Activated naive CD8-positive, alpha-beta T cell treated with anti-CD3 and anti-CD28 coated beads for 36 hours (primary cell): ENCODE data around the gene SIGMAR1. TPM values are rescaled to one million over a fixed set of nuclear protein-coding genes. Genes with fewer than 3 reads are reported as not detected.

Source experiments
- DNase-seq: peaks from one replicate; pipeline ENCODE4 v3.0.0; 2021
- H3K27ac Mint-ChIP-seq: one replicate; pipeline ENCODE4 v1.8.0; 2022; ENCODE audit warnings: mild to moderate bottlenecking, moderate library complexity, mixed read lengths
- H3K27me3 Mint-ChIP-seq: one replicate; pipeline ENCODE4 v1.8.0; 2022; ENCODE audit warnings: mild to moderate bottlenecking, mixed read lengths
- H3K36me3 Mint-ChIP-seq: one replicate; pipeline ENCODE4 v1.8.0; 2021; ENCODE audit warnings: mild to moderate bottlenecking, mixed read lengths
- H3K4me1 Mint-ChIP-seq: one replicate; pipeline ENCODE4 v1.8.0; 2021; ENCODE audit warnings: mixed read lengths
- H3K4me3 Mint-ChIP-seq: one replicate; pipeline ENCODE4 v1.8.0; 2022; ENCODE audit warnings: mild to moderate bottlenecking, moderate library complexity, mixed read lengths
- H3K9me3 Mint-ChIP-seq: one replicate; pipeline ENCODE4 v1.8.0; 2022; ENCODE audit warnings: mixed read lengths
- total RNA-seq, 2 experiments: library from RNA; stranded (reverse); gene quantifications; one replicate each; pipeline ENCODE4 v1.2.3, GENCODE V29; 2021

The SIGMAR1 gene
- total RNA-seq, result 100 to 1,000 TPM; 111 to 113 TPM

DNA sequence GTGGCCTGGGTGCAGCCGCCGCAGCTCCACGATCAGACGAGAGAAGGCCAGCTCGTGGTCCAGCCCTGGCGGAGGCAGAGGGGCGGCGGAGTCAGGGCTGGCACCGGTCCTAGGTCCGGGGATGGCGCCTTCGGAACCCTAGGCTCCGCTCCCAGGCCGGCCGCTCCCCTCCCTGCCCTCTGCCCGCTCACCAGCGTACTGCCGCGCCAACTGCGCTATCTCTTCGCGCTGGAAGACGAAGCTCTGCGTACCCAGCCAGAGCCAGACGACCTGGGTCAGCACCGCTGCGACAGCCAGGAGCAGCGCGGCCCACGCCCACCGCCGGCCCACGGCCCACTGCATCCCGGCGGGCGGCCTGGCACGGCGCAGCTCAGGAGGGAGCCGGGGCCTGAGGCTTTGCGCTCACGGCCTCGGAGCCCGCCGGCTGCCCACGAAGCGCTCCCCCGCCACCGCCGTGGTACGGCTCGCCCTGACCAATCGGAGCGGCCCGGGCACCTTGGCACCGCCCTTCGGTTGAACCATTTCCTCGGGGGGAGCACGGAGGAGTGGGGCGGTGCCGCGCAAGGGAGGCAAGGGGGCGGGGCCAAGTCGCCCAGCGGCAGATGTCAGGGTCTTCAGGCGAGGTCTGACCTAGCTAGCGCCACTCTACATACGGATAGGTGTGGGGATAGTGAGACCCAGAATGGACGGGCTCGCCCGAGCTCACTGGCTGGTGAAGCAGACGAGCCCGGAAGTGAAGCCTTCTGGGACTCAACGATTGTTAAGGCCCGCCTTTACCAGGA, at the start of gene SIGMAR1:
Gene SIGMAR1, minus strand, starts transcription at position 432 of the 782 bp plus-strand sequence. Its CDS starts 90 bp downstream, at position 342.
- H3K9me3 Mint-ChIP-seq, result no peaks in the 10 kb centered on the region
- peak; percentile 97 for DNase-seq
- H3K4me3 Mint-ChIP-seq, result peak within 1 kb of the TSS; percentile 97
- H3K4me1 Mint-ChIP-seq, result peaks cover 30% of the 10 kb centered on the region
- peak within 1 kb of the TSS; percentile 93 for H3K27ac Mint-ChIP-seq
- H3K27me3 Mint-ChIP-seq, result no peaks in the 10 kb centered on the region
- peaks cover 23% of the 10 kb centered on the region for H3K36me3 Mint-ChIP-seq

DNA sequence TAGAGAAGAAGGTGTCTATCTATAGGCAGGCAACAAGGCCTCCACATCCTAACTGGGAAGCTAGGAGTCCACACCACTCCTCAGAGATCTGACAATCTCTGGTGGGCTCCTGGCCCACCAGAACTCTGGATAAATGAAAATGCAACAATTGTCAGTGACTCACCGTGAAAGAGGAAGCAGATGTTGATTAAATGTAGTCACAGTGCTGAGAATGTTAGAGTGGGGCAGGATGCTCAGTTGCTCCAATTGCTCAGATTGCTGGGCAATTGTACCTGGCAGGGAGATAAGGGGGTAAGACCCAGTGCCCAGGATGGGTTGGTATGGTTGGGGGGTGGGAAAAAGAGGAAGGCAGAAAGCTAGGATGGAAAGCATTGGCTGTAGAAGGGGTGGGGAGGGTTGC, 49.1 kb upstream of the SIGMAR1 start:
- Mint-ChIP-seq H3K9me3 (no peaks in the 10 kb centered on the region), H3K27ac (no peak overlapping the region), H3K36me3 (no peaks in the 10 kb centered on the region), H3K4me3 (no peak overlapping the region), H3K4me1 (peaks cover 2% of the 10 kb centered on the region), H3K27me3 (no peaks in the 10 kb centered on the region)
- DNase-seq, result no peak

DNA sequence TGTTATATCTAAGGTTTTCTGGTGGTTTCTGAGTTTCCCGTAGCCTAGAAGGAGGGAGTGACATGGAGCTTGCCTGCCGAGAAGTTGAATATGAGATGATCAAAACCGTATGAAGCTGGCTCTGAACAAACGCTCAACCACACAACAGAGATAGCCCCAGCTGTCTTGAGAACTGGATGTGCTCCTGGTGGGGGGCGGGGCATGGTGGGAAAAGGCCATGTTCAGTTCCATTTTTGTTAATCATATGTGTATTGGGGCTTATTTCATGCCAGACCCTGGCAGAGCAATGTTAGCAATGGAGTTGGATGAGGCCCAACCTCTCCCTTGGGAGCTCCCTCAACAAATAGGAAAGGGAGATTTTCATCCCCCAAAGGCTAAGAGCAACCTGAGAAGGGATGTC, 48.6 kb upstream of the SIGMAR1 start:
- no peak overlapping the region for H3K27ac Mint-ChIP-seq
- no peak for DNase-seq
- no peaks in the 10 kb centered on the region for H3K9me3 Mint-ChIP-seq
- H3K4me1 Mint-ChIP-seq, result peaks cover 2% of the 10 kb centered on the region
- no peaks in the 10 kb centered on the region for H3K27me3 Mint-ChIP-seq
- H3K36me3 Mint-ChIP-seq, result no peaks in the 10 kb centered on the region
- no peak overlapping the region for H3K4me3 Mint-ChIP-seq

DNA sequence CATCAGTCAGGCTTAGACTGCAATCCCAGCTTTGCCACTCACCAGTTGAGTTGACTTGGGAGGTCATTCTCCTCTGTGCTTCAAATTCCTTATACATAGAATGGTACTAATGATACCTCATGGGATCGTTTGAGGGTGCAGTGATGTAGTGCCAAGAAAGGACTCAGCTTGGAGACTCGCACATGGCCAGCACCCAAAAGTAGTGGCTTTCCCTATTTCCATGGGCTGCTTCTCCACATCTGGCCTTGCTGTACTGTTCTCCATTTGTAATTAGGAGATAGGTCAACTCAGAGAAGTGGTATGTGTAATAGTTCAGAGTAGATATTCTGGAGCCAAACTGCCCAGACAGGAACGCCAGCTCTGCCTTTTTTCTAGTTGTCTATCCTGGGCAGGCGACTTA, 48.0 kb upstream of the SIGMAR1 start:
- Mint-ChIP-seq H3K36me3 (no peaks in the 10 kb centered on the region), H3K9me3 (no peaks in the 10 kb centered on the region), H3K27ac (no peak overlapping the region), H3K4me1 (peaks cover 2% of the 10 kb centered on the region), H3K4me3 (no peak overlapping the region), H3K27me3 (no peaks in the 10 kb centered on the region)
- no peak for DNase-seq

DNA sequence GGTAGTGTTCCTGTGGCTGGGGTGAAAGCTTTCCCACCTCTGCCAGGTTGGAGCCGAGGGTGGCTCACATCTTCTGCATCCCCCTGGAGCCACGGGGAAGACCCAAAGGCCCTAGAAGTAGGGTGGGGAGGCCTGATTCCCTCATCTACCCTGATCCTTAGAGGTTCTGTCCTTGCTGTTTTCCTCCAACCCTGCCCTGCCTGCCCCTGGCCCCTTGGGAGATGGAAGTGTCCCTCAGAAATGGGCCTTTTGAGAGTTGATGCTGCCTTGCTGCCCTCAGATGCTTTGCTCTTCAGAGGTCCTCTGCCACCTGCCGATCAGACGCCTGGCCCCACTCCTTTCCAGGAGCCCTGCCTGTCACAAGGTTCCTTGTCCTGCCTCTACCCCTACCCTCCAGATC, 47.2 kb upstream of the SIGMAR1 start:
- no peak for DNase-seq
- no peaks in the 10 kb centered on the region for H3K27me3 Mint-ChIP-seq
- no peaks in the 10 kb centered on the region for H3K36me3 Mint-ChIP-seq
- no peak overlapping the region for H3K4me3 Mint-ChIP-seq
- no peak overlapping the region for H3K27ac Mint-ChIP-seq
- no peaks in the 10 kb centered on the region for H3K9me3 Mint-ChIP-seq
- H3K4me1 Mint-ChIP-seq, result peaks cover 2% of the 10 kb centered on the region

DNA sequence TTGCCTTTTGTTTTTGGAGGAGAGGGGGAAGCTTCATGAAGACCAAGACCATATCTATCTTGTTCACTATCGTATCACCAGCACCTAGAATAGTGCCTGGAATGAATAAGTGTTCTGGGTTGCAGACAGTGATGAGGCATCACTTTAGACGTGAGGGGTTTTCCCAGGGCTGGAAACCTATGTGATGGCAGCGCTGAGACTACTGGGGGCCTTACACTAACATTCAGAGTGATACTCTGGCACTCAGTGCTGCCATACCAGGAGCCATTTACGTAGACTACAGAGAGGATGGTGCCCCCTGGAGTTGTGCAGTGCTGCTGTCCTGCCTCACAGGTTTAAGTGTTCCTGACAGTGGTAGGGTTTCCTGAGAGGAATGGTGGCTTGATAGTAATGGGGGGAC, 46.6 kb upstream of the SIGMAR1 start:
- Mint-ChIP-seq H3K27me3 (no peaks in the 10 kb centered on the region), H3K9me3 (no peaks in the 10 kb centered on the region), H3K4me1 (peaks cover 2% of the 10 kb centered on the region), H3K27ac (no peak overlapping the region), H3K4me3 (no peak overlapping the region), H3K36me3 (no peaks in the 10 kb centered on the region)
- DNase-seq, result no peak

DNA sequence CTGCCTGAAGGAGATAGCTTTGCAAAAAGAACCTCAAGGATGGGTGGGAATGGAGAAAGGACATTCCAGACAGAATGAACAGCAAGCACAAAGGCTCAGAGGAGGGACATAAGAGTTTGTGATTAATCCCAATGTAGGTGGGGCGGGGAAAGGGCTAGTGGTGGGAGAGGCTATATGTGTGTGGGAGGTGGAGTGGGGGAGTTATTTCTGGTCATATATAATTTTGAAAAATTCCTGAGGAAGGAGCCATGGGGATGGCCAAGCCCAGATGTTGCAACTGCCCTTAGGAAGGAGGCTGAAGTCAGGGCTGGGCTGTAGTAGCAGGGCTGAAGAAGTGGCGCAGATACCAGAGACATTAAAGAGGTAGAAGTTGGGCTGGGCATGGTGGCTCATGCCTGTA, 38.3 kb upstream of the SIGMAR1 start:
- H3K4me3 Mint-ChIP-seq, result no peak overlapping the region
- H3K4me1 Mint-ChIP-seq, result peaks cover 5% of the 10 kb centered on the region

DNA sequence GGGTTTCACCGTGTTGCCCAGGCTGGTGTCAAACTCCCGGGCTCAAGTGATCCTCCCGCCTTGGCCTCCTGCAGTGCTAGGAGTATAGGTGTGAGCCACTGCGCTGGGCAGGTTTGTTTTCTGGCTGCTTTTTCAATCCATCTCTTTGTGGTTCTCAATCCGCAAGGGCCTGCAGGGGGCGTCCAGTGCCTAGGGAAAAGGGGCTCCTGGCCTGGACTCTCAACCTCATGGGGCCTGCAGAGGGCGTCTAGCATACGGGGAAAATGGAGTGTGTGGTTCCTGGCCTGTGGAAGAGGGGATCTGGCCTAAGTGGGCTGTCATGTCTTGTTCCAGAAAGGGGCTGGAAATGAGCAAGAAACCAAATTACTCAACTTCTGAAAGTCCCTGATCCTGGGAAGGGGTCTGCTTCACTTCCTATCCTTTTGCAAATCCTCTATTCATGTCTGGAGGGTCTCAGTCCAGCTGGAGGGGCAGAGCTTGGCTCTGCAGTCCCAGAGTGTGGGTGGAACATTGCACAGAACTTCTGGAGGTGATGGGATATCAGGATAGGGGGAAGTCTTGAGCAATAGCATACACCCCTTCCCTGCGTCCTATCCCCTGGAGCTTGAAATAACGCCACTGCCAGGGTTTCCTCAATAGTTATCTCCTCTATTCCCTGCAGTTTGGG, 37.6 kb upstream of the SIGMAR1 start:
- DNase-seq, result peak; percentile 66
- Mint-ChIP-seq H3K9me3 (peaks cover 5% of the 10 kb centered on the region), H3K4me1 (peaks cover 5% of the 10 kb centered on the region), H3K4me3 (no peak overlapping the region), H3K36me3 (peaks cover 2% of the 10 kb centered on the region), H3K27ac (no peak overlapping the region), H3K27me3 (no peaks in the 10 kb centered on the region)

More for the DNA sequence above, 38.3 kb upstream of the SIGMAR1 start:
- Mint-ChIP-seq H3K9me3 (no peaks in the 10 kb centered on the region), H3K36me3 (no peaks in the 10 kb centered on the region), H3K27me3 (no peaks in the 10 kb centered on the region), H3K27ac (no peak overlapping the region)
- DNase-seq, result no peak

DNA sequence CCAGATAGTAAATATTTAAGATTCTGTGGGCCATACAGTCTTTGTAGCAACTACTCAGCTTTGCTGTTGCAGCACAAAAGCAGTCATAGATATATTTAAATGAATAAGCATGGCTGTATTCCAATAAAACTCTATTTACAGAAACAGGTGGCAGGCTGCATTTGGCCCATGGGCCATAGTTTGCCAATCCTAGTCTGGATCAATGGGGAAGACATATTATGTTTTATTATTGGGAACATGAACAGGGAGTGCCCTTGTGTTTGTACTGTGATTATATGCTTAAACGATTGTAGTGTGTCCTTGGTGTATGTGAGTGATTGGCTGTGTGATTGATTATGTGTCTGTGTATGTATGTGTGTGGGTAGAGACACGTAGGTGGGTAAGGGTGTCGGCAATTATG, 36.9 kb upstream of the SIGMAR1 start:
- Mint-ChIP-seq H3K4me1 (peaks cover 5% of the 10 kb centered on the region), H3K36me3 (peaks cover 6% of the 10 kb centered on the region), H3K9me3 (peaks cover 7% of the 10 kb centered on the region), H3K27me3 (no peaks in the 10 kb centered on the region), H3K4me3 (no peak overlapping the region), H3K27ac (no peak overlapping the region)
- DNase-seq, result no peak

DNA sequence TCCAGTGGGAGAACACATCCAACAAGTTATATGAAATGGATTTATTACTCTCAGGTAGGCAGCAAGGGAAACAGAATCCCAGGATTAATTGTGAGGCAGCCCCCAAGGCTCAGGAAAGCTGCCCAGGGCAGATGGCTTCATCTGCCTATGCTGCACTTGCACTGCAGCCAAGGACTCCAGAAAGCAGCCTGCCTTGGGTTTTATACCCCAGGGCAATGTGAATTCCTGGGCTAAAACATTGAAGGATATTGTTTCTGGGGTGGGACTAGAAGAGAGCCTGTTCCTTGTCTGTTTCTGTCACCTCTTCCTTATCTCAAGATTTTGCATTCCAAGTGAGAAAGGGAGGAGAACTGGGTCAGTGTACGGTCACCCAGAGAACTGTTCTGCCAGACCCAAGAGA, 33.7 kb upstream of the SIGMAR1 start:
- Mint-ChIP-seq H3K27me3 (no peaks in the 10 kb centered on the region), H3K9me3 (peaks cover 14% of the 10 kb centered on the region), H3K27ac (no peak overlapping the region), H3K36me3 (peaks cover 16% of the 10 kb centered on the region), H3K4me3 (no peak overlapping the region), H3K4me1 (peaks cover 5% of the 10 kb centered on the region)
- DNase-seq, result no peak

DNA sequence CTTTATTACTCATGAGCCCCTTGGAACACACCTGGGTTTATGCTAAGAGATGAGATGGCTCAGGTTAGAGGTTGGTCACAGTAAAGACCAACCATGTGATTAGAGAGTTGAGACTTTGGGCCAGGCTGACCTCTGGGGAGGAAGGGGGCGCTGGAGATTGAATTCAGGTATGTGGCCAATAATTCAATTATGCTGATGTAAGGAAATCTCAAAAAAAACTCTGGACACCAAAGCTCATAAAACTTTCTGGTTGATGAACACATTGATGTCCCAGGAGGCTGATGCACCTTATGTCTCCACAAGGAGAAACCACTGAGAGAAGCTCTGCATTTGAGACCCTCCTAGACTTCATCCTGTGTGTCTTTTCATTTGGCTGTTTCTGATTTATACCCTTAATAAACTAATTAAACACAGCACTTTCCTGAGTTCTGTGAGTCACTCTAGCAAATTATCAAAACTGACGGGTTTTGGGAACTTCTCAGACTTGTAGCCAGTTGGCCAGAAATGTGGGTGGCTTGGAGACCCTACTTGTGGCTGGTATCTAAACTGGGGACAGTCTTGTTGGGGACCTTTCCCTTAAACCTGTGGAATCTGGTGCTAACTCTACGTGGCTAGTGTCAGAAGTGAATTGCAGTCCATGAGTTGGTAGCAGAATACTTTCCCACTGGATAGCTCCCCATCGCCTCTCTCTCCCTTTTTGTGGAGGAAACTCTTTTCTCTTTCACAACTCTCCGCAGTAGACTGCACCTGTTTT, 32.4 kb upstream of the SIGMAR1 start:
- peaks cover 16% of the 10 kb centered on the region for H3K36me3 Mint-ChIP-seq
- H3K4me1 Mint-ChIP-seq, result peaks cover 6% of the 10 kb centered on the region
- H3K4me3 Mint-ChIP-seq, result no peak overlapping the region
- H3K27me3 Mint-ChIP-seq, result no peaks in the 10 kb centered on the region
- no peak overlapping the region for H3K27ac Mint-ChIP-seq
- no peak for DNase-seq
- H3K9me3 Mint-ChIP-seq, result peaks cover 14% of the 10 kb centered on the region

DNA sequence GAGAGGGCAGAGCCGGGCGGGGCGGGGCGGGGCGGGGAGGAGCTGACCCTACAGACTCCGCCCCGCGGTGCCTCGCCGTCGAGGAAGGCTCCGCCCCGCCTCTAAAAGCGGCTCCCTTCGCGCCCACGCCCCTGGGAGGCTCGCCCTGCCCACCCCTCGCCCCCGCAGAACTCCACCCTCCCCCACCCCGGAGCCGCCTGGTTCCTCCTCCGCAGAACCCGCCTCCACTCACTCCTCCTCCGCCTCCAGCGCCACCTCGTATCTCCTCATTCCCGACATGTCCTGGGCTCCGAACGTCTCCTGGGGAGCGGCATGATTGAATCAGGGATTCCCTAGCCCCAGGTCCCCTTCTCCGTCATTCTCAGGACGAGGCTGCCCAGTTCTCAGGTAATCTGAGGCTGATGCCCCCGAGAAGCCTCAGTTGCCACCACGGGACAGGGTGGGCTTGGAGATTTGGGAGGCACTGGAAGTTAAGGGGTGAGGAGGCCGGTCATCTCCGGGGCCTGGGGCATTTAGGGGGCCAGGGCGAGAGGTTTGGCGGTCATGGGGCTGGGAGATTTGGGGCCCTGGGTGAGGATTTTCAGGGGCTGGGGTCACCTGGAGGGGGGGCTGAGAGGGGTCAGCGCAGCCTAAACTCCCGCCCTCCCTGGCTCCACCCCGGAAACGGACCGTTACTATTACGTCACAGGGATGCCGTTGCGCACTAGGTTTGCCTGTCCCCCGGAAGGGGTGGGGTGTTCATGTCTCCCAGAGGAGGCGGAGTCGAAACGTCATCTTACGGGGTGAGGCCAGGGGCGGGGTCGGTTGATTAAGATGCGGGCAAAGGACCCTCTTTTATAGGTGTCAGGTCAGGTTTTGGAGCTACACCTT, 28.0 kb upstream of the SIGMAR1 start:
- peak; percentile 83 for DNase-seq
- H3K36me3 Mint-ChIP-seq, result peaks cover 18% of the 10 kb centered on the region
- peak overlapping the region; percentile 84 for H3K4me3 Mint-ChIP-seq
- peak overlapping the region; percentile 82 for H3K27ac Mint-ChIP-seq
- H3K9me3 Mint-ChIP-seq, result peaks cover 12% of the 10 kb centered on the region
- H3K4me1 Mint-ChIP-seq, result peaks cover 25% of the 10 kb centered on the region
- no peaks in the 10 kb centered on the region for H3K27me3 Mint-ChIP-seq

DNA sequence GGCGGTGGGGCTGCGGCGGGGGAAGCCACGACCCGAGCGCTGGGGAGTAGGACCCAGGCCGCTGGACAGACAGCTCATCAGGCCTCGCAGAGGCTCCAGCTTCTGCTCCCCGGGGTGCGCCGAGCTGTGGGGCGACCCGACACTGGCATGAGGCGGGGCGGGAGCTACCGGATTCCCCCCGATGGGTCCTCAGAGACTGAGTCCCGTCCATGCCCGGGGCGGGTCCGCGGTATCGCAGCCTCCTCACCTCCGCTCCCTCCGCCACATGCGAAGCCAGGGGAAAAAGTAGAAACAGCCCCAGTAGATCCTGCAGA, 27.4 kb upstream of the SIGMAR1 start:
- Mint-ChIP-seq H3K27me3 (no peaks in the 10 kb centered on the region), H3K9me3 (peaks cover 9% of the 10 kb centered on the region), H3K27ac (peak overlapping the region; percentile 79), H3K36me3 (peaks cover 16% of the 10 kb centered on the region), H3K4me3 (peak overlapping the region; percentile 84), H3K4me1 (peaks cover 25% of the 10 kb centered on the region)
- no peak for DNase-seq

DNA sequence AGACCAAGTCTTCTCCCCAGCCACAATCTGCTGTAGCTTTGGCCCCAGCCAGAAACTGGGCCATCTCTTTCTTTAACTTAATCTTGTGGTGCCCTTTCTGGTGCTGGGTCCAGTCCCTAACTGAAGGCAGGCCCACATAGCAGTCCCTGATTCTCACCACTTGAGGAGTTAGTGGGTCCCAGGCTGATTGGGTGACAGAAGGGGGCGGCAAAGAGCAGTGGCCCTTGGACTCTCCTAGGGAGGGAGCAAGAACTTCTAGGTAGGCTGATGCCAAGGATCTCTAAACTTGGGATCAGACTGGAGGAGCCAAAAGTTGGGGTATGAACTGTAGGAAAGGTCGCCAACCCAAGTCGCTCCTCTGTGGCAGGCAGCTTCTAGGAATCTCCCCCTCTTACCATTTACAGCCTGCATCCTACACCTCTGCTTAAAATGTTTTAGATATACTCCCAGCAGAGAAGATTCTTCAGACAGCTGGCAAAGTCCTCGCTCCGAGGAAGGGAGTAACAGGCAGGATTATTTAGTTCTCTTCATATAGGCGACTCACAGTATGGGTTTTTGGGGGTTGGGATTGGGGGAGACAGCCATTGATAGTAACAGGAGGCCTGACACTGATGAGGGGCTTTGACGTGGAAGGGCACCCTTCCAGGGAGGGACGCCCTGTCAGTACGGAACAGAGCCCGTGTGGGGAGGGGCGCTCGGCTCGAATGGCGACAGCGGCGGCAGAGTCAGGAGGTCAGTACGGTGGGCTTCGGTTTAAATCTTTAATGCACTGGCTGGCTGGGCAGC, 26.9 kb upstream of the SIGMAR1 start:
- H3K27me3 Mint-ChIP-seq, result no peaks in the 10 kb centered on the region
- peaks cover 25% of the 10 kb centered on the region for H3K4me1 Mint-ChIP-seq
- H3K9me3 Mint-ChIP-seq, result peaks cover 7% of the 10 kb centered on the region
- peak; percentile 74 for DNase-seq
- H3K27ac Mint-ChIP-seq, result peak overlapping the region; percentile 79
- peaks cover 12% of the 10 kb centered on the region for H3K36me3 Mint-ChIP-seq
- H3K4me3 Mint-ChIP-seq, result peak overlapping the region; percentile 84
